Stomach (tissue), 4 donors: ENCODE measurements around the gene CDCA5.

Source experiments
- CTCF ChIP-seq, 7 experiments: fragments of 450-650 bp in 4 of 7; fragments of 200-600 bp in 3 of 7; sonication (generic) in 3 of 7; IDR thresholded peaks; one replicate each; pipeline ENCODE4 v1.5.1; 2016 to 2019; ENCODE audit warnings: antibody characterized with exemption in 7 of 7, control low read depth in 2 of 7, mild to moderate bottlenecking in 1 of 7
- EP300 ChIP-seq: sonication (generic); formaldehyde crosslinking; IDR thresholded peaks from one replicate; pipeline ENCODE4 v1.6.1; 2017; ENCODE audit warnings: antibody characterized with exemption
- POLR2A ChIP-seq, 4 donors: fragments of 450-650 bp; IDR thresholded peaks; one replicate each; pipeline ENCODE4 v1.6.1; 2016; ENCODE audit warnings: antibody characterized with exemption in 4 of 4, control low read depth in 2 of 4, mild to moderate bottlenecking in 1 of 4, moderate library complexity in 1 of 4
- POLR2AphosphoS5 ChIP-seq, 3 donors: sonication (generic); formaldehyde crosslinking; IDR thresholded peaks; one replicate each; pipeline ENCODE4 v1.6.1; 2016; ENCODE audit warnings: antibody characterized with exemption in 3 of 3

- TF ChIP-seq CTCF (IDR thresholded peaks at IDR 0.05) (no peak), POLR2A (IDR thresholded peaks at IDR 0.05) (no peak), POLR2AphosphoS5 (IDR thresholded peaks at IDR 0.05) (no peak), EP300 (no peak)
These were observed 26.8 kb downstream of the CDCA5 start for GRCh38 chr11:65056999-65057398.
